Activated T-helper 1 cell treated with Interleukin-2 at 50 U/mL for 16 hours (primary cell): ENCODE data around the gene SMYD3.

Experiments used
- DNase-seq: peaks from one replicate; pipeline ENCODE4 v3.0.0-alpha.2; 2020; ENCODE audit warnings: low read depth

Gene SMYD3

GRCh38 chr1:245906207-245906606, 600.9 kb downstream of the SMYD3 start:
- DNase-seq: no peak

GRCh38 chr1:245903851-245904250, 603.2 kb downstream of the SMYD3 start:
- no peak for DNase-seq

GRCh38 chr1:245901565-245901964, 605.5 kb downstream of the SMYD3 start:
- no peak for DNase-seq

GRCh38 chr1:245901037-245901436, 606.0 kb downstream of the SMYD3 start:
- DNase-seq: no peak

GRCh38 chr1:245898581-245898980, 608.5 kb downstream of the SMYD3 start:
- no peak for DNase-seq

- DNase-seq: no peak
Measured at GRCh38 chr1:245896258-245896657, 610.8 kb downstream of the SMYD3 start.

GRCh38 chr1:245895455-245895959, 611.6 kb downstream of the SMYD3 start:
- no peak for DNase-seq

- DNase-seq: no peak
Measured at GRCh38 chr1:245894843-245895242, 612.2 kb downstream of the SMYD3 start.

GRCh38 chr1:245893025-245893424, 614.1 kb downstream of the SMYD3 start:
- DNase-seq: no peak

- no peak for DNase-seq
Measured at GRCh38 chr1:245888809-245889208, 618.3 kb downstream of the SMYD3 start.

- DNase-seq: no peak
Measured at GRCh38 chr1:245887829-245888228, 619.2 kb downstream of the SMYD3 start.

GRCh38 chr1:245881767-245882391, 625.2 kb downstream of the SMYD3 start:
- DNase-seq: no peak

GRCh38 chr1:245880754-245881403, 626.2 kb downstream of the SMYD3 start:
- DNase-seq: no peak

- no peak for DNase-seq
Measured at GRCh38 chr1:245879091-245879490, 628.0 kb downstream of the SMYD3 start.

GRCh38 chr1:245878585-245878984, 628.5 kb downstream of the SMYD3 start:
- DNase-seq: no peak

- DNase-seq: no peak
Measured at GRCh38 chr1:245877976-245878375, 629.1 kb downstream of the SMYD3 start.

- no peak for DNase-seq
Measured at GRCh38 chr1:245876586-245876985, 630.5 kb downstream of the SMYD3 start.

- DNase-seq: no peak
Measured at GRCh38 chr1:245875581-245876261, 631.4 kb downstream of the SMYD3 start.

- no peak for DNase-seq
Measured at GRCh38 chr1:245874942-245875580, 632.0 kb downstream of the SMYD3 start.

GRCh38 chr1:245873883-245874671, 633.0 kb downstream of the SMYD3 start:
- no peak for DNase-seq

- no peak for DNase-seq
Measured at GRCh38 chr1:245873068-245873467, 634.0 kb downstream of the SMYD3 start.

GRCh38 chr1:245872475-245872874, 634.6 kb downstream of the SMYD3 start:
- DNase-seq: no peak
